HG02610 (cell line): ENCODE data around the gene STAT2.
A peak's percentile ranks its signal among the peaks of the same experiment; 100 is the strongest.
"Not testable (repeated sequence)": the region's sequence is repeated elsewhere in the genome, so short reads cannot be mapped to it uniquely, and the experiment has no call there.

Experiments
- ATAC-seq: cut with Tn5 transposase; IDR thresholded peaks from one replicate; pipeline ENCODE4 v1.9.1; 2021; ENCODE audit warnings: mild to moderate bottlenecking, moderate library complexity; ENCODE audit not compliant: unreplicated experiment

The STAT2 gene

DNA sequence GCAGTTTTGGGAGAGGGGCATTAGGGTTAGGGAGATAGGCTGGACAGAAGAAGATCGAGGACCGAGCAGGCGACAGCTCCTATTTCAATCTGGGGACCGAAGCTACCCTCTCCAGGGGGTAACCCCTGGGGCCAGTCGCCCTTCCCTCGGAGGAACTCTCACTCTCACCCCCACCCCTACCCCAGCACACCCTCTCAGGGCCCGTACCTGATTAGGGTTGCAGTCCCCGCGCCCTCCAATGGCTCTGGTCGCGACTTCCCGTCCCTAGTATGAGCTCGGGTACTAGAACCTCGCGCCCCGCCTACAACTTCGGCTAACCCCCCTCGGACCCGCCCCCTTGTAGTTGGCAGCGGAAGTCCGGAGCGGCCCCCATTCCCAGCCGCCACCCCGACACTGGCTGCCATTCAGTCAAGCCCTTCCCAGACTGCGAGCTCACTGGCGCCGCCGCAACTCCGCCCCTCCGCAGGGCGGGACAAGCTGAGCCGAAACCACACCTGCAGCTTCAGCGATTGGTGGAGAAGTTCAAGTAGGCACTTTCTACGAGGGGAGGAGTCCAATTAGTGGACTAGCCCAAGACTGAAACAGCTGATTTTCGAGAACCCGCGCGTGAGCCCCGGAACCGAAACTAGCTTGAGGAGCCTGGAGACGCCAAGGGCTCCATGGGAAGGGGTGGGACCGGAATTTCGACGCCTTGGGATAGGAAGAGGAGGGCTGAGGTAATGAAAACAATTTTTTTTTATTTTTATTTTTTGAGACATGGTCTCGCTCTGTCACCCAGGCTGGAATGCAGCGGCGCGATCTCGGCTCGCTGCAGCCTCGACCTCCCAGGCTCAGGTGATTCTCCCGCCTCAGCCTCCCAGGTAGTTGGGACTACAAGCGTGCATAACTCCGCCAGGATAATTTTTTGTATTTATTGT, at the start of gene STAT2:
Gene STAT2 (minus strand): TSS at position 257 of the 917 bp plus-strand sequence. CDS start 3,536 bp downstream, outside the sequence.
- ATAC-seq, result peak; percentile 97

- ATAC-seq, result no peak
Measured at GRCh38 chr12:56408799-56409417, 49.0 kb upstream of the STAT2 start.

GRCh38 chr12:56404227-56404626, 44.3 kb upstream of the STAT2 start:
- ATAC-seq, result not testable (repeated sequence)

DNA sequence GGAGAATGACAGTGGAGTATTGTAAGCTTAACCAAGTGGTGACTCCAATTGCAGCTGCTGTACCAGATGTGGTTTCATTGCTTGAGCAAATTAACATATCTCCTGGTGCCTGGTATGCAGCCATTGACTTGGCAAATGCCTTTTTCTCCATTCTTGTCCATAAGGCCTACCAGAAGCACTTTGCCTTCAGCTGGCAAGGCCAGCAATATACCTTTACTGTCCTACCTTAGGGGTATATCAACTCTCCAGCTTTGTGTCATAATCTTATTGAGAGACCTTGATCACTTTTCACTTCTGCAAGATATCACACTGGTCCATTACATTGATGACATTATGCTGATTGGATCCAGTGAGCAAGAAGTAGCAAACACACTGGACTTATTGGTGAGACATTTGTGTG, 41.7 kb upstream of the STAT2 start:
- not testable (repeated sequence) for ATAC-seq

GRCh38 chr12:56401125-56401524, 41.2 kb upstream of the STAT2 start:
- not testable (repeated sequence) for ATAC-seq

- not testable (repeated sequence) for ATAC-seq
Measured at GRCh38 chr12:56399466-56399865, 39.6 kb upstream of the STAT2 start.

DNA sequence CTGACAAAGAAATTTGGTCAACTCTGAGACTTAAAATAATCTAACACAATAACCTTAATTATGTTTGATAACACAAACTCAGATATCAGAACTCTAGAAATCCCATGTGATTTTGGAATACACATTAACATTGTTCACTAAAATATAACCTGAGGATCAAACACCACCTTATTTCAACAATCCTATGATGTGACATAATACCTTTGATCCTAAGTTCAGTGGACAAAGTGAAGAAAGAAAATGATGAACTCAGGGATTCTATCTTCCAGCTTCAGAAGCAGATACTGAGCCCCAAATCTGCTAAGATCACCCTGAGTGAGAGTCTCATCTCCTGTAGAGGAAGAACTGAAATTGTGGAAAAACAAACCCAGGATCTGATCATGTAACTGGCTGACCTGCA, 38.4 kb upstream of the STAT2 start:
- no peak for ATAC-seq

GRCh38 chr12:56392331-56392730, 32.4 kb upstream of the STAT2 start:
- no peak for ATAC-seq

GRCh38 chr12:56391721-56392120, 31.8 kb upstream of the STAT2 start:
- no peak for ATAC-seq

DNA sequence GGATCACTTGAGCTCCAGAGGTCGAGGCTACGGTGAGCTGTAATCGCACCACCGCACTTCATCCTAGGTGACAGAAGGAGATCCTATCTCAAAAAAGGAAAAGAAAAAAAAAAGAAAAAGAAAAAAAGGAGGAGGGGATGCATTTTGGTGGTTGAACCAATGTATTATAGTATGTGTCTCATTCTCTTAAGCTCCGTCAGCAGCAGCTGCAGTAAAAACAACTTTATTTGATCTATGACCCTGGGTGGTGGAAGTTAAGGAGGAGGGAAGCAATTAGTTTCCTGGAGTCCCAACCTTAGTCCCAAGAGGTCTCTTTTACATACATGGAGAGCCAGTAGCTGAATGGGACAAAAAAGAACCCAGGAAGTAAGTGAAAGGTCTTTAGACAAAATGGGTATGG, 29.5 kb upstream of the STAT2 start:
- ATAC-seq, result no peak

GRCh38 chr12:56387152-56387736, 27.3 kb upstream of the STAT2 start:
- ATAC-seq, result no peak

DNA sequence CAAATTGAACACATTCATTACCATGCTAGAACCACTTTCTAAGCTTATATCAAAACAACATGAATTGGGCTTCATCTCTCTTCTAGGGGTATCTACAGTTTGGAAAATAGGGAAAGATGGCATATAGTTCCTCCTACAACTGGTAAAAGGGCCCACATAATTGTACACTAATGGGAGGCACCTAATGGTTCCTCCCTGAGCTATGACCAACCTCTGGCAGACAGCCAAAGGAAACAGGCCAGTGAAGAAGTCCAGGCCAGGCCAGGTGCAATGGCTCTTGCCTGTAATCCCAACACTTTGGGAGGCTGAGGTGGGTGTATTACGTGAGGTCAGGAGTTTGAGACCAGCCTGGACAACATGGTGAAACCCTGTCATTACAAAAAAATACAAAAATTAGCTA, 26.0 kb upstream of the STAT2 start:
- no peak for ATAC-seq

DNA sequence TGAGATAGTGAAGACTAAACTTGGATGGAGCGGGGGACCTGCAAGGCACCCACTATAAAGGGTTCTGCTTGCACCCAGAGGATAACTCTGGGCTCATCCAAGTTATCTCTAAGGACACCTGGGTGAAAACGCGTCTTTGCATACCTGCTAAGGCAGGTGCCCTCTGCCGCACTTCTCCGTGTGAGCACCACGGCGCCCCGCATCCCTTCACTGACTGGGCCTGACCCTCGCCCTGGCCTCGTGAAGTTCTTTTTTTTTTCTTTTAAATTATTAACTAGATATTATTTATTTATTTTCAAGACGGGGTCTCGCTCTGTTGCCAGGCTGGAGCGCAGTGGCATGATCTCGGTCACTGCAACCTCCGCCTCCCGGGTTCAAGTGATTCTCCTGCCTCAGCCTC, 22.7 kb upstream of the STAT2 start:
- ATAC-seq, result no peak

DNA sequence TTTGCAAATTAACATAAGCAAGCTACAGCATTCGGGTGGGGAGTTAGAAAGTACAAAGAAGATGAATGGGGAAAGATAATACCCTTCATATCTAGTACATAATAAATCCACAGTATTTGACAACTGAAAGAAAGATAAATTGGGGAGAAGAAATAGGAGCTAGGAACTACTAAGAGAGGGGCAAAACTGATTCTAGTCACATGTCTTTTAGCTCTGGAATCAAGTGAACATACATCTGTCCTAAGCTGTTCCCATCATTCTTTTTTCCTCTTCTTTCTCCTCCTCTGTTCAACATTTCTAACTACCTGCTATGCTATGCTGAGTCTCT, 18.0 kb upstream of the STAT2 start:
- no peak for ATAC-seq

DNA sequence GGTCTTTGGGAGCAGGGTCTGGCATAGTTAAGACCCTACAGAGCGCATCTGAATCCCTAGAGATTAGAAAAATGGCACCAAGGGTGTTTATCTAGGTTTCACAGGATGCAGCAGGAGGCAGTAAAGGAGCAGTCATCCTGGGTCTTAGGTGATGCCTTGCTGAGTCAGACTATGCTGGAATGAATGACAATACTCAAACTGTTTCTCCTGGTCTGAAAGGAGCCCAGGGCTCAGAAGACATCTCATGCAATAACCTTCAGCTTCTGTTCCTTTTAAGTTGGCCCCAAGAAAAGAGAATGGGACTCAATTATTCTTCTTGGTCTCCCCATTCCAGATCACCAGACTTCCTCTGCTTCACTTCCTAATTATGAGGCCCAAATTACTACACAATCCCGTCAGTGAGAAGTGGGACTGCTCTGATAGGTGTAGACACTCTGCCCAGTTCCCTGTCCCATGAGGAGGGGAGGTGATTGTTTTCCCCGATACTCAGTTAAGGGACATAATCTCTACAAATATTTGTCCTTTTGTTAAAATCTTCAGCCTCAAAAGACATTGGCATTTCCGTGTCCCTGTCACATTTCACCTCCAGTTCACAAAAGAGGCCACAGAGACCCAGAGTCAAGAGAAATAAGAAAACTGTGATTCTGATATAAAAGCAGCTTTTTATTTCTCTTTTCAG, 17.5 kb upstream of the STAT2 start:
- ATAC-seq, result peak; percentile 52

- ATAC-seq, result peak; percentile 52
Measured at GRCh38 chr12:56375598-56376434, 15.9 kb upstream of the STAT2 start.

- no peak for ATAC-seq
Measured at GRCh38 chr12:56374726-56375597, 15.1 kb upstream of the STAT2 start.

GRCh38 chr12:56373515-56373914, 13.6 kb upstream of the STAT2 start:
- ATAC-seq, result no peak

GRCh38 chr12:56366948-56367347, 7.0 kb upstream of the STAT2 start:
- ATAC-seq, result no peak
